ENCODE results near the gene HYAL2.
A peak's percentile ranks its signal among the peaks of the same experiment; 100 is the strongest.
"Not testable (repeated sequence)": the region's sequence is repeated elsewhere in the genome, so short reads cannot be mapped to it uniquely, and the experiment has no call there.

HYAL2 gene

DNA sequence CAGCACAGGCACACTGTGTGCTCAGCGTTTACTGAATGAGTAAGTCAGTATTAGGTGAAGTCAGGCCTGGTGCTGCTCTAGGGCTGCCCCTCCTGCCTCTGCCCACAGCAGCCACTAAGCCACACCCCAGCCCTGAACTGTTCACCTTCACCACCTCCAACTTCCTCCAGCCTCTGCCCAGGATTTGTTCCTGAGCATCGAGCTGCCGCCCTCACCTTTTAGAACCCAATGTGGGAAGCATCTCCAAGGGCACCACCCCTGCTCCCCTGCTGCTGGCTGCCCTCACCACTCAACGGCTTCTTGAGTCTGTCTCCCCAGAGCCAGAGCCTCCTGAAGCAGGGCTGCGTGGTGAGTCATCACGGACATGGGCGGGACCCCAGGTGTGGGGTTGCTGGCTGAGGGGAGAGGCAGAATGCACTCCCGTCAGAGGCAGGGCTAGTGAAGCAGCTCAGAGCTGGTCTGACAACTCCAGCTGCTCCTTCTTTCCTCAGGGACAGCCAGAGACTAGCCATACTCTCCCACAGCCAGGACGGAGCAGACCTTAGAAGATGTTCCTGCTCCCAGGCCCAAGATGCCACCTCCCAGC is 5.8 kb downstream of the HYAL2 start:
- Histone ChIP-seq H3K4me1 (ENCODE audit: control insufficient read depth in 5 of 5, insufficient read depth in 5 of 5, low read length in 5 of 5) (peaks cover 26 to 63% (median 52%) of the 10 kb centered on the region in 5 donors), H3K27me3 (ENCODE audit: control insufficient read depth in 5 of 5, insufficient read depth in 4 of 5, low read length in 5 of 5) (no peaks in the 10 kb centered on the region), H3K9me3 (ENCODE audit: control insufficient read depth in 5 of 5, low read length in 5 of 5) (no peaks in the 10 kb centered on the region), H3K4me3 (ENCODE audit: low read depth in 1 of 5, low read length in 5 of 5) (no peak overlapping the region), H3K36me3 (ENCODE audit: control insufficient read depth in 5 of 5, insufficient read depth in 5 of 5, low read length in 5 of 5) (peaks cover 0 to 54% (median 49%) of the 10 kb centered on the region in 5 donors), H3K27ac (ENCODE audit: low read depth, low read length) (peak overlapping the region; percentile 23), H3K9ac (ENCODE audit: low read length in 5 of 5) (peak overlapping the region in 1 of 5 donors; percentile 53)

DNA sequence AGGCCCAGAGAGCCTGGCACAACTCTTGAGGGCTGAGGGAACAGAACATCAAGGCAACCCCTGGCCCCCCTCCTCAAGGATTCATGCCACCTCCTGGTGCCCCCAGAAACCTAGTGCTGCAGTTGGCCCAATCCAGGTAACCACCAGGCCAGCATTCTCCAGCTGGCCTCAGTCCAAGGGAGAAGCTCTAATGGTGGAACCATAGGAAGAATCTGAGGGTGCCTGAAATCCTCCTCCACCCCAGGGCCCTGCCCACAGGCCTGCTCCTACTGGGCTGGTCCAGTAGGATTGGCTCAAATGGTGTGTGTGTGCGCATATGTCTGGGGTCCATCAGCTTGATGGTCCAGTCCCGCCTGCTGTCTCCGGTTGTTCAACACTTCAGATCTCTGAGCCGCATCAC is 7.7 kb downstream of the HYAL2 start:
- H3K9me3 ChIP-seq (ENCODE audit: control insufficient read depth in 5 of 5, low read length in 5 of 5) = no peaks in the 10 kb centered on the region
- H3K36me3 ChIP-seq (ENCODE audit: control insufficient read depth in 5 of 5, insufficient read depth in 5 of 5, low read length in 5 of 5) = peaks cover 0 to 51% (median 47%) of the 10 kb centered on the region in 5 donors
- no peaks in the 10 kb centered on the region for H3K27me3 ChIP-seq (ENCODE audit: control insufficient read depth in 5 of 5, insufficient read depth in 4 of 5, low read length in 5 of 5)
- H3K4me1 ChIP-seq (ENCODE audit: control insufficient read depth in 5 of 5, insufficient read depth in 5 of 5, low read length in 5 of 5) = peaks cover 20 to 51% (median 42%) of the 10 kb centered on the region in 5 donors
- no peak overlapping the region for H3K4me3 ChIP-seq (ENCODE audit: low read depth in 1 of 5, low read length in 5 of 5)
- no peak overlapping the region for H3K9ac ChIP-seq (ENCODE audit: low read length in 5 of 5)
- H3K27ac ChIP-seq (ENCODE audit: low read depth, low read length) = peak overlapping the region; percentile 25

DNA sequence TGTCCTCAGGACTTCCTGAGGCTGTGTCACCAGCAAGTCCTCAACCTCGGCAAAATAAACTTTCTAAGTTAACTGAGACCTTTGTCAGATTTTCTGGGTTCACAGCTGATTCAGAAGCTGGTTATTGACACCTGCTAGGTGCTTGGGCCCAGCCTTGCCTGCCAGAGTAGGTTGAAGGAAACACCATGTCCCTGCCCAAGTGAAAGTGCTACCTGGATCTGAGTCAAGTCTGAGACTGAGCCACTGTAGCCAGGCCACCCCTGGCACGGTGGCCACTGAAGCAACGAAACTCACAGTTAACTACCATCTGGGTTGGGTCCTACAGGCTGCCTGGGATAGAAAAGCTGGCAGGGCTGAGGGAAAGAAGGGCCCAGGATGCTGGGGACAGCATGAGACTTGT is 8.2 kb downstream of the HYAL2 start:
- no peak overlapping the region for H3K4me3 ChIP-seq (ENCODE audit: low read depth in 1 of 5, low read length in 5 of 5)
- H3K9ac ChIP-seq (ENCODE audit: low read length in 5 of 5) = peak overlapping the region in 1 of 5 donors; percentile 5
- no peaks in the 10 kb centered on the region for H3K27me3 ChIP-seq (ENCODE audit: control insufficient read depth in 5 of 5, insufficient read depth in 4 of 5, low read length in 5 of 5)
- H3K9me3 ChIP-seq (ENCODE audit: control insufficient read depth in 5 of 5, low read length in 5 of 5) = no peaks in the 10 kb centered on the region
- peaks cover 0 to 46% (median 42%) of the 10 kb centered on the region in 5 donors for H3K36me3 ChIP-seq (ENCODE audit: control insufficient read depth in 5 of 5, insufficient read depth in 5 of 5, low read length in 5 of 5)
- H3K4me1 ChIP-seq (ENCODE audit: control insufficient read depth in 5 of 5, insufficient read depth in 5 of 5, low read length in 5 of 5) = peaks cover 16 to 46% (median 37%) of the 10 kb centered on the region in 5 donors
- peak overlapping the region; percentile 25 for H3K27ac ChIP-seq (ENCODE audit: low read depth, low read length)

DNA sequence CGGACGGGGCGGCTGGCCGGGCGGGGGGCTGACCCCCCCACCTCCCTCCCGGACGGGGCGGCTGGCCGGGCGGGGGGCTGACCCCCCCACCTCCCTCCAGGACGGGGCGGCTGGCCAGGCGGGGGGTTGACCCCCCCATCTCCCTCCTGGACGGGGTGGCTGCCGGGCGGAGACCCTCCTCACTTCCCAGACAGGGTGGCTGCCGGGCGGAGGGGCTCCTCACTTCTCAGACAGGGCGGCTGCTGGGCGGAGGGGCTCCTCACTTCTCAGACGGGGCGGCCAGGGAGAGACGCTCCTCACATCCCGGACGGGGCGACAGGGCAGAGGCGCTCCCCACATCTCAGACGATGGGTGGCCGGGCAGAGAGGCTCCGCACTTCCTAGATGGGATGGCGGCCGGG is 10.5 kb downstream of the HYAL2 start:
- not testable (repeated sequence) for H3K27me3 ChIP-seq (ENCODE audit: control insufficient read depth in 5 of 5, insufficient read depth in 4 of 5, low read length in 5 of 5); H3K4me3 ChIP-seq (ENCODE audit: low read depth in 1 of 5, low read length in 5 of 5); H3K9ac ChIP-seq (ENCODE audit: low read length in 5 of 5); H3K27ac ChIP-seq (ENCODE audit: low read depth, low read length); H3K9me3 ChIP-seq (ENCODE audit: control insufficient read depth in 5 of 5, low read length in 5 of 5)
- H3K4me1 ChIP-seq (ENCODE audit: control insufficient read depth in 5 of 5, insufficient read depth in 5 of 5, low read length in 5 of 5) = peaks cover 3 to 23% (median 17%) of the 10 kb centered on the region in 5 donors
- H3K36me3 ChIP-seq (ENCODE audit: control insufficient read depth in 5 of 5, insufficient read depth in 5 of 5, low read length in 5 of 5) = peaks cover 0 to 27% (median 20%) of the 10 kb centered on the region in 5 donors

DNA sequence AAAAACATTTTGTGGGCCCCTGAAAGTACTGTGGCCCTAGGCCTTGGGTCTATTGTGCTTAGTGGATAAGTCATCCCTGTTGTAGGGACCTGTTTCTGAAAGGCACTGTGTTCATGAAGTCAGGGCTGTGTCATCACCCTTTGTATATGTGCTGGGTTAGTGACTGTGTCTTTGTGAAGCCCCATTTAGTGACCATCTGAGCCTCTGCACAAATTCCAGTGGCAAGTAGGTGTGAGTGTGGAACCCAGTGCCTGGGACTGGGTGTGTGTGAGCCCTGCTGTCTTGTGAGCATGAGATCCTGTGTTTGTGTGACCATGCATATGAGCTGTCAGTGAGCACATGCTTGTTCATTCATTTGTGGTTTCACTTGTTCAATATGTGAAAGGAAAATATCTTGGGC is 17.9 kb downstream of the HYAL2 start:
- Histone ChIP-seq H3K4me3 (ENCODE audit: low read depth in 1 of 5, low read length in 5 of 5) (no peak overlapping the region), H3K27me3 (ENCODE audit: control insufficient read depth in 5 of 5, insufficient read depth in 4 of 5, low read length in 5 of 5) (no peaks in the 10 kb centered on the region), H3K9me3 (ENCODE audit: control insufficient read depth in 5 of 5, low read length in 5 of 5) (no peaks in the 10 kb centered on the region), H3K4me1 (ENCODE audit: control insufficient read depth in 5 of 5, insufficient read depth in 5 of 5, low read length in 5 of 5) (peaks cover 13 to 37% (median 27%) of the 10 kb centered on the region in 5 donors), H3K9ac (ENCODE audit: low read length in 5 of 5) (no peak overlapping the region), H3K36me3 (ENCODE audit: control insufficient read depth in 5 of 5, insufficient read depth in 5 of 5, low read length in 5 of 5) (no peaks in the 10 kb centered on the region), H3K27ac (ENCODE audit: low read depth, low read length) (no peak overlapping the region)

DNA sequence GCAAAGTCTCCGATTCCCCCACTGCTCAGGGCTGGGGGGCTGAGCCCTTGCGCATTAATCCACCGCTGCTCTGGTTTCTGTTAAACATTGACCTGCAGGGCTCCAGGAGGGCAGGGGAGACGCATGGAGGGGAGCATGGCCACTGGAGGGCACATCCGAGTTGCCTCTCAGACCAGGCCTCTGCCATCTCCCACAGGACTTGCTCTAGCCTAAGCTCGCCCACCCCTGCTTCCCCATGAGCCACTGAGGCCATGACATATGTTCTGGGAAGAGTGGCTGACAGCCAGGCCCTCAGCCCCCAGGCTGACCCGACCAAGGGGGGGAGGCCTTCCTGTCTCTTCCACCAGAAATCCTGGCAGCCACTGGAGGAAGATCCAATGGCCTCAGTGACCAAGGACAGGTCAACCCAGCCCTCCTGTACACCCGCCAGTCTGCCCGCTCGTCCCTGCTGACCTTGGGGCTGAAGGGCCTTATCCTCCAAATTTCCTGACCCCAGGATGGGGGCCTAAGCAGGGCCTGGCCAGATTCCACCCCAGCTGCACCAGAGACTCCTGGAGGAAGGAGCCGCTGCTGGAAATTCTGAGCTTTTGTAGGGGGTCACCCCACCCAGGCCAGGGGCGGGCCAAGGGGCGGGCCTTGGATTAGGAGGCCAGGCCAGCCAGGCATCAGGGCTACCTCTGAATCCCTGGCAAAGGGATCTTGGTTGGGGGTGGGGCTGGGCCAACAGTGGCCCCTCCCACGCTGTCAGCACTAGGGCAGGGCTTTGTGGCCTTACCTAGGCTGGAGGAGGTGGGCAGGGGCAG is 19.3 kb downstream of the HYAL2 start, which contains the start of gene HYAL1:
Gene HYAL1, minus strand, starts transcription at position 562 of the 803 bp plus-strand sequence. CDS start 618 bp downstream, outside the sequence.
- Histone ChIP-seq H3K27me3 (ENCODE audit: control insufficient read depth in 5 of 5, insufficient read depth in 4 of 5, low read length in 5 of 5) (no peaks in the 10 kb centered on the region), H3K4me3 (ENCODE audit: low read depth in 1 of 5, low read length in 5 of 5) (peak within 1 kb of the TSS in 4 of 5 donors; percentile 38 to 51 (median 46)), H3K9ac (ENCODE audit: low read length in 5 of 5) (peak within 1 kb of the TSS in 2 of 5 donors; percentile 60 to 66), H3K9me3 (ENCODE audit: control insufficient read depth in 5 of 5, low read length in 5 of 5) (no peaks in the 10 kb centered on the region), H3K27ac (ENCODE audit: low read depth, low read length) (peak within 1 kb of the TSS; percentile 57), H3K4me1 (ENCODE audit: control insufficient read depth in 5 of 5, insufficient read depth in 5 of 5, low read length in 5 of 5) (peaks cover 14 to 46% (median 37%) of the 10 kb centered on the region in 5 donors), H3K36me3 (ENCODE audit: control insufficient read depth in 5 of 5, insufficient read depth in 5 of 5, low read length in 5 of 5) (no peaks in the 10 kb centered on the region)

DNA sequence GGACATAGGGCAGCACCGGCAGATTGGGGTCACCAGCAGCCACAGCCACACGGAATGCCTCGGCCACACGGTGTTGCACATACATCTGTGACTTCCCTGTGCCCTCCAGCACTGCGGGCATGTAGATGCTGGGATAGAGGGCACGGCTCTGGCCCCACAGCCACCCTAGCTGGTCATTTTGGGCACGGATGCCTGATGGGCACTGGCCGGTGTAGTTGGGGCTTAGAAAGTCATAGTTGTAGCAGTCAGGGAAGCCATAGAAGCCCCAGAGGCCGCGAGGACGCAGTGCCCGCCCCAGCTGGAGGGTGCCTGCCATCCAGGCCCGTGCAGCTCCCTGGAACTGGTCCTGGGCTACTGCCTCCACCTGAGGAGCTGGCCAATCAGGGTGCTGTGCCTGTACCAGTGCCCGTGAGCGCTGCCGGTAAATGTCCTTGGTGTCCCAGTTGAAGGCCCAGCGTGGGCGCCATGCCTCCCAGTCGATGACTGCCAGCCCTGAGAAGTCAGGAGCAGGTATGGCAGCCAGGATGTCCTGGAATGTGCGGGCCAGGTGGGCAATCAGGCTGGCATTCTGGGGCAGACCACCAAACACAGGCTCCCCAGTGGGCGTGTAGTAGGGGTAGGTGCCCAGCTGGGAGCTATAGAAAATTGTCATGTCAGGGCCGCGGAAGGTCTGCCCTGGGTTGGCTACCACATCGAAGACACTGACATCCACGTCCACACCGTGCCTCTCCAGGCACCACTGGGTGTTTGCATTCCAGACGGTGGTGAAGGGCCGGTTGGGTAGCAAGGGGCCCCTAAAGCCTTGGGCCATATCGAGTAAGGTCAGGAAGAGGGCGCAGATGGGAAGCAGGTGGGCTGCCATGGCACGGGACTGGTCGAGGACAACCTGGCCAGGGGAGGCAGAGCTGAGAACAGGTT is 20.2 kb downstream of the HYAL2 start:
- Histone ChIP-seq H3K36me3 (ENCODE audit: control insufficient read depth in 5 of 5, insufficient read depth in 5 of 5, low read length in 5 of 5) (peaks cover 0 to 2% (median 0%) of the 10 kb centered on the region in 5 donors), H3K27me3 (ENCODE audit: control insufficient read depth in 5 of 5, insufficient read depth in 4 of 5, low read length in 5 of 5) (no peaks in the 10 kb centered on the region), H3K27ac (ENCODE audit: low read depth, low read length) (peak overlapping the region; percentile 57), H3K4me3 (ENCODE audit: low read depth in 1 of 5, low read length in 5 of 5) (peak overlapping the region in 3 of 5 donors; percentile 38 to 49 (median 42)), H3K9ac (ENCODE audit: low read length in 5 of 5) (peak overlapping the region in 2 of 5 donors; percentile 60 to 66), H3K4me1 (ENCODE audit: control insufficient read depth in 5 of 5, insufficient read depth in 5 of 5, low read length in 5 of 5) (peaks cover 14 to 52% (median 41%) of the 10 kb centered on the region in 5 donors), H3K9me3 (ENCODE audit: control insufficient read depth in 5 of 5, low read length in 5 of 5) (no peaks in the 10 kb centered on the region)

DNA sequence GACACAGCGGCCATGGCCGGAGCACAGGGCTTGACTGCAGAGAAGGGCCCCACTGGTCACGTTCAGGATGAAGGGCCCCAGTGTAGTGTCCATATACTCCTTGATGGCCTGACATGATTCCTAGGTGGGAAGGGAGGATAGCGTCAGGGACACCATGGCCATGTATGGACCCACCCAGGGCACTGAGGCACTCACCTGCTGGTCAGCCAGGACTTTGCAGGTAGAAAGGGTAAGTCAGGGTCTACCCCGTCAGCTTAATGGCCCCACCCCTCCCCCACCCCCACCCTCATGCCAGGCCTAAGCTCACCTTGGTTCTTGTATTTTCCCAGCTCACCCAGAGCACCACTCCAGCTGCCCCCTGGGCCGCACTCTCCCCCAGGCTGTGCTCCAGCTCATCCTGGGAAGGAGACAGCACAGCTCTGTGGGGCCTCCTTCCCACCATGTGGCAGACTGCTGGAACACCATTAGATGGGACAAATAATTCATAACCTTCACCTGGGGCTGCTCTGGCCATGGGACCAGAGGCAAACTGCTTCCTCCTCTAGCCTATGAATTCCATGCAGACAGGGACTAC is 21.8 kb downstream of the HYAL2 start:
- Histone ChIP-seq H3K4me3 (ENCODE audit: low read depth in 1 of 5, low read length in 5 of 5) (peak overlapping the region in 3 of 5 donors; percentile 62 to 72 (median 69)), H3K4me1 (ENCODE audit: control insufficient read depth in 5 of 5, insufficient read depth in 5 of 5, low read length in 5 of 5) (peaks cover 14 to 52% (median 41%) of the 10 kb centered on the region in 5 donors)

DNA sequence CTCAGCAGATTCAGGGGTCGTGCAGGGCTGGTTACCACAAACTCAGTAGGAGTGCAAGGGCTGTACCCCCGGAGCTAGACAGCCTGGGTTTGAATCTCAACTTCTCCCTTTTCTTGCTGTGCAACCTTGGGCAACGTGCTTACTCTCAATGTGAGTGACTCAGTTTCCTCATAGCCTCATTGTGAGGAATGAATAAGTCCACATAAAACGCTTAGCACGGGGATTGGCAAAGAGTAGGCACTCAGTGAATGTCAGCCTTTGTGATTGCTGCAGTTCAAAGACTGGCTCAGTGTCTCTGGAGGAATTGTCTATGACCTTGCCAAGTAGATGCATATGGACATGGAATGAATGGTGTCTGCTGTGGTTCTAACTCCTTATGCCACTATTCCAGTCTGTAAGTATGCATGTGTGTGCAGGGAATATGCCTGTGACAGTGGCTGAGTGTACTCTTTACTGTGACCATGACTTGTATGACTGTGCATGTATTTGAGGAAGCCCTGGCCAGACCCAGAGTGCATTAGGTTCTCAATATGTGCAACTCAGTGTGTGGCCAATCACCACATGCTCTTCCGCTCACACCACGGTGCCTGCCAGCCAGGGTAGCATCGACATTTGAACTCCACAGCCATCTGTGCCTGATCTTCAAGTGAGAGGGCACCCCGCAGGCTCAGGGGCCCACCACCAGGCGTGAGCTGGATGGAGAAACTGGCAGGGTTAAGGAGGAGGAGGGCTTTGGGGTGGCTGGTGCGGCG is 22.4 kb downstream of the HYAL2 start:
- Histone ChIP-seq H3K36me3 (ENCODE audit: control insufficient read depth in 5 of 5, insufficient read depth in 5 of 5, low read length in 5 of 5) (peaks cover 0 to 7% (median 4%) of the 10 kb centered on the region in 5 donors), H3K4me1 (ENCODE audit: control insufficient read depth in 5 of 5, insufficient read depth in 5 of 5, low read length in 5 of 5) (peaks cover 14 to 52% (median 41%) of the 10 kb centered on the region in 5 donors), H3K4me3 (ENCODE audit: low read depth in 1 of 5, low read length in 5 of 5) (peak overlapping the region; percentile 62 to 86 (median 72)), H3K9ac (ENCODE audit: low read length in 5 of 5) (peak overlapping the region; percentile 73 to 93 (median 78)), H3K9me3 (ENCODE audit: control insufficient read depth in 5 of 5, low read length in 5 of 5) (no peaks in the 10 kb centered on the region), H3K27ac (ENCODE audit: low read depth, low read length) (peak overlapping the region; percentile 94), H3K27me3 (ENCODE audit: control insufficient read depth in 5 of 5, insufficient read depth in 4 of 5, low read length in 5 of 5) (no peaks in the 10 kb centered on the region)

More for the DNA sequence above, 21.8 kb downstream of the HYAL2 start:
- peak overlapping the region in 2 of 5 donors; percentile 73 to 81 for H3K9ac ChIP-seq (ENCODE audit: low read length in 5 of 5)
- no peaks in the 10 kb centered on the region for H3K9me3 ChIP-seq (ENCODE audit: control insufficient read depth in 5 of 5, low read length in 5 of 5)
- peak overlapping the region; percentile 94 for H3K27ac ChIP-seq (ENCODE audit: low read depth, low read length)
- H3K36me3 ChIP-seq (ENCODE audit: control insufficient read depth in 5 of 5, insufficient read depth in 5 of 5, low read length in 5 of 5) = peaks cover 0 to 7% (median 4%) of the 10 kb centered on the region in 5 donors
- no peaks in the 10 kb centered on the region for H3K27me3 ChIP-seq (ENCODE audit: control insufficient read depth in 5 of 5, insufficient read depth in 4 of 5, low read length in 5 of 5)
